Peyer's patch (tissue), 4 donors: Measurements from ENCODE around the gene TRIP10.

Source experiments
- POLR2A ChIP-seq, 2 donors: fragments of 450-650 bp; IDR thresholded peaks; one replicate each; pipeline ENCODE4 v1.5.1; 2017; ENCODE audit warnings: antibody characterized with exemption in 2 of 2, mild to moderate bottlenecking in 2 of 2, moderate library complexity in 2 of 2
- TF ChIP-seq, protein P1 (sequence below), 6 experiments: fragments of 450-650 bp in 4 of 6; fragments of 200-600 bp in 2 of 6; sonication (generic) in 1 of 6; IDR thresholded peaks; one replicate each; pipeline ENCODE4 v1.5.1; 2017 to 2019; ENCODE audit warnings: antibody characterized with exemption in 6 of 6, mild to moderate bottlenecking in 3 of 6, moderate library complexity in 1 of 6

- TF ChIP-seq, protein P1, sequence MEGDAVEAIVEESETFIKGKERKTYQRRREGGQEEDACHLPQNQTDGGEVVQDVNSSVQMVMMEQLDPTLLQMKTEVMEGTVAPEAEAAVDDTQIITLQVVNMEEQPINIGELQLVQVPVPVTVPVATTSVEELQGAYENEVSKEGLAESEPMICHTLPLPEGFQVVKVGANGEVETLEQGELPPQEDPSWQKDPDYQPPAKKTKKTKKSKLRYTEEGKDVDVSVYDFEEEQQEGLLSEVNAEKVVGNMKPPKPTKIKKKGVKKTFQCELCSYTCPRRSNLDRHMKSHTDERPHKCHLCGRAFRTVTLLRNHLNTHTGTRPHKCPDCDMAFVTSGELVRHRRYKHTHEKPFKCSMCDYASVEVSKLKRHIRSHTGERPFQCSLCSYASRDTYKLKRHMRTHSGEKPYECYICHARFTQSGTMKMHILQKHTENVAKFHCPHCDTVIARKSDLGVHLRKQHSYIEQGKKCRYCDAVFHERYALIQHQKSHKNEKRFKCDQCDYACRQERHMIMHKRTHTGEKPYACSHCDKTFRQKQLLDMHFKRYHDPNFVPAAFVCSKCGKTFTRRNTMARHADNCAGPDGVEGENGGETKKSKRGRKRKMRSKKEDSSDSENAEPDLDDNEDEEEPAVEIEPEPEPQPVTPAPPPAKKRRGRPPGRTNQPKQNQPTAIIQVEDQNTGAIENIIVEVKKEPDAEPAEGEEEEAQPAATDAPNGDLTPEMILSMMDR (IDR thresholded peaks at IDR 0.05) = no peak
- no peak for TF ChIP-seq POLR2A (IDR thresholded peaks at IDR 0.05)
Observed at GRCh38 chr19:6740589-6741343, 1.3 kb downstream of the TRIP10 start.
